Subcutaneous adipose tissue (tissue), 4 donors: ENCODE results near the gene DSTYK. TPM values are rescaled to one million over a fixed set of nuclear protein-coding genes. Genes with fewer than 3 reads are reported as not detected.

Experiments used
- CTCF ChIP-seq: fragments of 450-650 bp; IDR thresholded peaks from one replicate; pipeline ENCODE4 v1.5.1; 2016; ENCODE audit warnings: low read depth, mild to moderate bottlenecking, control low read depth, antibody characterized with exemption, moderate library complexity
- total RNA-seq, 4 donors: library from RNA; depleted of rRNA; stranded (reverse); fragments of >200 nt; gene quantifications; one replicate each; pipeline ENCODE4 v1.1.0, GENCODE V29; 2016

Gene DSTYK
- total RNA-seq, 4 donors from 2014 or later = 7.2 to 12.3 (median 11.0) TPM

- no peak for TF ChIP-seq CTCF
Observed at GRCh38 chr1:205232945-205233397, 21.5 kb upstream of the DSTYK start.

- TF ChIP-seq CTCF = no peak
Observed at GRCh38 chr1:205232127-205232820, 20.8 kb upstream of the DSTYK start.

GRCh38 chr1:205230982-205231381, 19.5 kb upstream of the DSTYK start:
- TF ChIP-seq CTCF = no peak

- no peak for TF ChIP-seq CTCF
Observed at GRCh38 chr1:205229916-205230700, 18.6 kb upstream of the DSTYK start.

- TF ChIP-seq CTCF = no peak
Observed at GRCh38 chr1:205229399-205229871, 17.9 kb upstream of the DSTYK start.

GRCh38 chr1:205228093-205228521, 16.6 kb upstream of the DSTYK start:
- TF ChIP-seq CTCF = no peak

GRCh38 chr1:205227584-205228013, 16.1 kb upstream of the DSTYK start, which contains the start of gene TMCC2:
Gene TMCC2 (plus strand): TSS chr1:205227946. CDS start chr1:205228565, 619 bp downstream.
- TF ChIP-seq CTCF = no peak
